ENCODE measurements around the gene MICAL2.

The MICAL2 gene

DNA sequence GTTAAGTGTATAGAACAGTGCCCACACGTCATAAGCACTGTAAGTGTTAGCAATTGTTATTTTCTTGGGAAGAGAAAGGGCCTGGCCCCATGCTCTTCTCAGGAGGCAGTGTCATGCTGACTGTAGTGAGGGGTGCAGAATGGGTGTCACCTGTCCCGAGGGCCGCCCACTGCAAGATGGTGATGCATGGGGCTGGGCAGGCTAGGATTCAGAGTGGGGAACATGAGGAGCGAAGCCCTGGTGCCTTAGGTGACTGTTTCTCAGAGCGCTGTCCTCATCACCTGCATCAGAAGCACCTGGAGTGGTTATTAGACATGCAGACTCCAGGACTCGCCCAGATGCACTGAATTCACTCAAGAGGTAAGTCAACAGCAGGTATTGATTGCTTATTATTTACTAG lies 166.0 kb downstream of the MICAL2 start:
- DNase-seq (ENCODE audit: low read depth, low spot score), result no peak
- H3K4me3 ChIP-seq (ENCODE audit: low read depth, low read length), result no peak overlapping the region
- TF ChIP-seq, protein P1, sequence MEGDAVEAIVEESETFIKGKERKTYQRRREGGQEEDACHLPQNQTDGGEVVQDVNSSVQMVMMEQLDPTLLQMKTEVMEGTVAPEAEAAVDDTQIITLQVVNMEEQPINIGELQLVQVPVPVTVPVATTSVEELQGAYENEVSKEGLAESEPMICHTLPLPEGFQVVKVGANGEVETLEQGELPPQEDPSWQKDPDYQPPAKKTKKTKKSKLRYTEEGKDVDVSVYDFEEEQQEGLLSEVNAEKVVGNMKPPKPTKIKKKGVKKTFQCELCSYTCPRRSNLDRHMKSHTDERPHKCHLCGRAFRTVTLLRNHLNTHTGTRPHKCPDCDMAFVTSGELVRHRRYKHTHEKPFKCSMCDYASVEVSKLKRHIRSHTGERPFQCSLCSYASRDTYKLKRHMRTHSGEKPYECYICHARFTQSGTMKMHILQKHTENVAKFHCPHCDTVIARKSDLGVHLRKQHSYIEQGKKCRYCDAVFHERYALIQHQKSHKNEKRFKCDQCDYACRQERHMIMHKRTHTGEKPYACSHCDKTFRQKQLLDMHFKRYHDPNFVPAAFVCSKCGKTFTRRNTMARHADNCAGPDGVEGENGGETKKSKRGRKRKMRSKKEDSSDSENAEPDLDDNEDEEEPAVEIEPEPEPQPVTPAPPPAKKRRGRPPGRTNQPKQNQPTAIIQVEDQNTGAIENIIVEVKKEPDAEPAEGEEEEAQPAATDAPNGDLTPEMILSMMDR (IDR thresholded peaks at IDR 0.05; ENCODE audit: low read depth, low read length), result no peak
- in situ Hi-C loops (cut with HindIII; ENCODE audit: low sequenced_read_pairs), result no loop called here

DNA sequence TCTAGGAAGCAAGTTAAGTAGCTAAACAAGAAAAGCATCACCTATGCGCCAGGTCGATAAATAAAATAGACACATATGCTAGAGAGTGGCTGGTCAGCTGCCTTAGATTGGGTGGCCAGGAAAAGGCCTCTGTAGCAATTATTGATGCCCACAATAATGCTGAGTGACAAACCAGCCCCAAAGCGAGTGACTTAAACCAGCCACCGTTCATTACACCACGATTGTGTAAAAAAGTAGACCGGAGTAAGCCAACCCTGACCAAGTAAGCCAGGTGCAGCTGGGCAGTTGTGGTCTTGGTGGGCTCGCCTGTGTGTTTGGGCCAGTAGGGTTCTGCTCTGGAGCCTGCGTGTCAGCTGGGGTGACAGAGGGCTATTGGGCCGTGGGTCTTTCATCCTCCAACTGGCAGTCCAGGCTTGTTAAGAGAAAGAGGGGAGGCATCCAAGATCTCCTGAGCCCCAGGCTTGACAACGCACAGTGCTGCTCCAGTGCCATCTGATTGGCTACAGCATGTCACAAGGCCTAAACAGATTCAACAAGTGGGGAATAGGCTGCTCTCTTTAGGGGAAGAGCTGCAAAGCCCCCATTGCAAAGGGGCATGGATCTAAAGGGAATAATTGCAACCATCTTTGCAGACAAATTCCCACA lies 166.6 kb downstream of the MICAL2 start:
- TF ChIP-seq, protein P1 (IDR thresholded peaks at IDR 0.05; ENCODE audit: low read depth, low read length), result no peak
- no peak overlapping the region for H3K4me3 ChIP-seq (ENCODE audit: low read depth, low read length)
- no peak for DNase-seq (ENCODE audit: low read depth, low spot score)
- in situ Hi-C loops (cut with HindIII; ENCODE audit: low sequenced_read_pairs), result no loop called here

DNA sequence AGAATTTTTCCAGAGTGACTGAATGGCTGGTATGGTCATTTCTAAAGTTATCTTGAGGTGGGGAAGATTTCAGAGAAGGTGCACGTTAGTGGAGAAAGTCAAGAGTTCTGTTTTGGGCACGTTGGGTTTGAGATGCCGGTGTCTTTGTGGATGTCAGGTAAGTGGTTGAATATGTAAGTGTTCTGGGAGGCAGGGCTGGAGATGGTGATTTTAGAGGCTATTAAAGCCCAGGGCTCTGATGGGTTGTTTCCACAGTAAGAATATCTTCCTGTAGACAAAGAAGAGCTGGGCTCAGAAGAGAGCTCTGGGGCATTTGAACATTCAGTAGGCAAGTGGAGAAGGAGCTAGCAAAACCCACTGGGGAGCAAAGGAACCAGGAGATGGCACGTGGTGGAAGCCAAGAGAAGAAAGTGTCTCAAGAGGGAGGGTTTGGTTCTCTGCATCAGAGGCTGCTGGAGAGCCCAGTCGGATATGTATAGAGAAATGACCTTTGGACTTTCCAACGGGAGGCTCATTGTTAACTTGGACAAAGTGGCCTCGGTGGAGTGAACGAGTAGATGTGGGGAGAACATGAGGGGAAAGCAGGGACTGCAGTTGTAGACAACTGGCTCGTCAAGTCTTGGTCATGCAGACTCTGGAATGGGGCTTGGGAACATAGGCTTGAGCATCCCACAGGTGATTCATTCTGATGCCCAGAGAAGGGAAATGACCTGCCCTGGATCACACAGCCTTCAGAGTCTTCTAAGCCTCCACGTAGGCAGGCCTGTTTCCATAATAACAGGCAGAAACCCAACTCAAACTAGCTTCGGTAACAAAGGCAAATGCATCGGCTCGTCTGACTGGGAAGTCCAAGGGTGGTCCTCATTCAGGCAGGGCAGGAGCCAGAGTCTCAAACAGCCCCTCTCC lies 168.6 kb downstream of the MICAL2 start:
- in situ Hi-C loops (cut with HindIII; ENCODE audit: low sequenced_read_pairs), result no loop called here
- TF ChIP-seq, protein P1 (IDR thresholded peaks at IDR 0.05; ENCODE audit: low read depth, low read length), result no peak
- H3K4me3 ChIP-seq (ENCODE audit: low read depth, low read length), result no peak overlapping the region
- no peak for DNase-seq (ENCODE audit: low read depth, low spot score)

DNA sequence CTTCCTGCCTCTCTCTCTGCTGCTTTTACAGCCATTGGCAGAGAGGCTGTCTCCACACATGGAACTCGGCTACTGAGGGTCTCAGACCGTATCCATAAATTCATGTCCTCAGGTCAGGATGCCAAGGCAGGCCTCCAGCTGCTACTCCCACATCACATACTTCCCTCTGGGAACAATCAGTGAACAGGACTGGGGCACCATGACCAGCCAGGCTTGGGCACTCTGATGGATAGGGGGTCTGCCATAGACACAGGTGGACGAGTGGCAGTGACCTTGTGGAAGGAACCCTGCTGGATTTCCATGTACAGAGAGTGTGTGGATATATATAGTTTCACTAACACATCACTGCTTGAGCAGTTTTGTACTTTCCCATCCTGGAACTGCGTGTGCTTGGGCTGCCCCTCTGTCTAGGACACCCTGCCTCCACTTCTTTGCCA lies 169.3 kb downstream of the MICAL2 start:
- TF ChIP-seq, protein P1 (IDR thresholded peaks at IDR 0.05; ENCODE audit: low read depth, low read length), result no peak
- DNase-seq (ENCODE audit: low read depth, low spot score), result no peak
- H3K4me3 ChIP-seq (ENCODE audit: low read depth, low read length), result no peak overlapping the region
- in situ Hi-C loops (cut with HindIII; ENCODE audit: low sequenced_read_pairs), result no loop called here

DNA sequence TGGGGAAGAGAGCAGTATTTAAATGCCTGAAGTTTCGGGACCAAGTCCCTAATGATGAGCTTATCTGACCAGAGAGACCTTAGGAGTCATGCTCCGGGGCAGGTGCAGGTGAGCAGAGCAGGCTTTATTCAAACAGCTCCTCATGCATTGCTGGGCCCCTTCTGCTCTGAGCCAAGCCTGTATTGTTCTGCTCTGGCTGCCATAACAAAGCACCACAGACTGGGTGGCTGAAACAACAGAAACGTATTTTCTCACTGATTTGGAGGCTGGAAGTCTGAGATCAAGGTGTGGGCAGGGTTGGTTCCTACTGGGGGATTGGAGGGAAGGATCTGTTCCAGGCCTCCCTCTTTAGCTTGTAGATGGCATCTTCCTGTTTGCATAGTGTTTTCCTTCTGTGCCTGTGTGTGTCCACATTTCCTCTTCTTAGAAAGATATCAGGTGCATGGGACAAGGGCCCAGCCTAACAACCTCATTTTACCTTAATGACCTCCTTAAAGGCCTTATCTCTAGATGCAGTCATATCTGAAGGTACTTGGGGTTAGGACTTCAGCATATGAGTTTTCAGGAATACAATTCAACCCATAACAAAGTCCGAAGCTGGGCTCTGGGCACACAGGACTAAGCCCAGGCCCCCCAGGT lies 169.9 kb downstream of the MICAL2 start:
- TF ChIP-seq, protein P1 (IDR thresholded peaks at IDR 0.05; ENCODE audit: low read depth, low read length), result no peak
- no peak overlapping the region for H3K4me3 ChIP-seq (ENCODE audit: low read depth, low read length)
- in situ Hi-C loops (cut with HindIII; ENCODE audit: low sequenced_read_pairs), result no loop called here
- no peak for DNase-seq (ENCODE audit: low read depth, low spot score)

DNA sequence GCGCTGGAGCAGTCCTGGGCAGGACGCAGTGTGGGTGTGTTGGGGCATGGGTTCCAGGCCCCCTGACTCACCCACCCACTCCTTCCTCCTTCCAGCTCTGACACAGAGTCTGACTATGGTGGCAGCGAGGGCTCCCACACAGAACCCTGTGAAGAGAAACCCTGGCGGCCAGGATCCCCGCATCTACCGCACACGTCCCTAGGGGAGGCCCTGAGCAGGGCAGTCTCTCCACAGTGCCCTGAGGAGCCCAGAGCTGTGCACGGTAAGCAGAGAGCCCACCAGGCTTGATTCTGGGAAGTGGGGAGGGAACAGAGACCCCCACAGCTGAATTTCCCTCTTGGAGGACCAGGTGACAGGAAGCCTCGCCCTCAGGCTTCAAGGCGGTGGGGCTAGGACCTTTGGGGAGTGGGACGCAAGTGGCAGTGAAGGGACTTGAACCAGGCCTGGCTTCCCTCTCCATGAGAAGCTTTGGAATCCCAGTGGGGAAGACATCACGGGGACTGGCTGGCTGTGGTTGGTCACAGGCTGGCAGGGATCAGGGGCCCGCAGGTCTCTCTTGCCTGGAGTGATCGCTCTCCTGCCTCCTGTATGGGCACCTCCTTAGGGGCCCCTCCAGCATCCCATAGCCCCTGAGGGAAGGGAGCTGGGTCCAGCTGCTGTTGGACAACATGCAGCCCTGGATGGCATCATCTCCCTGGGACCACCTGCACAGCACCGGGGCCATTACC lies 170.6 kb downstream of the MICAL2 start:
- in situ Hi-C loops (cut with HindIII; ENCODE audit: low sequenced_read_pairs), result no loop called here
- no peak overlapping the region for H3K4me3 ChIP-seq (ENCODE audit: low read depth, low read length)
- no peak for DNase-seq (ENCODE audit: low read depth, low spot score)
- TF ChIP-seq, protein P1 (IDR thresholded peaks at IDR 0.05; ENCODE audit: low read depth, low read length), result no peak
